ENCODE data around the gene APOA1.
A peak's percentile ranks its signal among the peaks of the same experiment; 100 is the strongest.

APOA1 gene

DNA sequence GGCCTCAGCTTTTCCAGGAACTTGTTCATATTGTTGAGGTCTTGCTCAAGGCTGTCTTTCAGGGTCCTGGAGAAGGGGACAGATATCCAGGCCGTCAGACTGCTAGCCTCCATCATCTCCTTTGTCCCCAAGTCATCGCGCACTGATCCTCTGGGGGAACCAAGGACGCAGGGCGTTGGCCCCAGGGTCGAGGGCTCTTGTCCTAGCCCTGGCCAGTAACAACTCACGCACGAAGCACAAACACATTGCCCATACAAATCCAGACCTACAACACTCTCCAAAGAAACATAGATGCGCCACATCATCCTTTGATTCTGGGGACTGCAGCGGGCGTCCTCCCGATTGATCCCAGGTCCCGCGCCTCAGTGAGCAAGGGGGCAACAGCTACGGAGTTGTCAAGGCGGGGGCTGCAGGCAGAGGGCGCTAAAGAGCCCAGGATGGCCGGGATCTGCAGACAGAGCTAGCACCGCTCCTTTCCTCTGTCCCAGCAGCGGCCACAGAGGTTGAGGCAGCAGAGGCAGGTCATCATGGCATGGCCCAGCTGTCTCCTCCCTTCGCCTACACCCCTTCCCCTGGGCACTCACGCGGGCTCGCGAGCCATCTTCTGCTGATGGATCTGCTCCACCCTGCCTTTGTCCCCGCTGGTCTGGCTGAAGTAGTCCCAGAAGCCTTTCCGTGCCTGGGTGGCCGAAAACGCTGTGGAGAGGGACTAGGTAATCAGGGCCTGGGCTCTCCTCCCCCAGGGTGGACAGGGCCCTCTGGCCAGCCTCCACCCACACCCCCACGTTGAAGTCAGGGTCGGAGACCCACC, 46.2 kb downstream of the APOA1 start:
- DNase-seq: peak in 51 of 56 donors; percentile 19 to 88 (median 63)

DNA sequence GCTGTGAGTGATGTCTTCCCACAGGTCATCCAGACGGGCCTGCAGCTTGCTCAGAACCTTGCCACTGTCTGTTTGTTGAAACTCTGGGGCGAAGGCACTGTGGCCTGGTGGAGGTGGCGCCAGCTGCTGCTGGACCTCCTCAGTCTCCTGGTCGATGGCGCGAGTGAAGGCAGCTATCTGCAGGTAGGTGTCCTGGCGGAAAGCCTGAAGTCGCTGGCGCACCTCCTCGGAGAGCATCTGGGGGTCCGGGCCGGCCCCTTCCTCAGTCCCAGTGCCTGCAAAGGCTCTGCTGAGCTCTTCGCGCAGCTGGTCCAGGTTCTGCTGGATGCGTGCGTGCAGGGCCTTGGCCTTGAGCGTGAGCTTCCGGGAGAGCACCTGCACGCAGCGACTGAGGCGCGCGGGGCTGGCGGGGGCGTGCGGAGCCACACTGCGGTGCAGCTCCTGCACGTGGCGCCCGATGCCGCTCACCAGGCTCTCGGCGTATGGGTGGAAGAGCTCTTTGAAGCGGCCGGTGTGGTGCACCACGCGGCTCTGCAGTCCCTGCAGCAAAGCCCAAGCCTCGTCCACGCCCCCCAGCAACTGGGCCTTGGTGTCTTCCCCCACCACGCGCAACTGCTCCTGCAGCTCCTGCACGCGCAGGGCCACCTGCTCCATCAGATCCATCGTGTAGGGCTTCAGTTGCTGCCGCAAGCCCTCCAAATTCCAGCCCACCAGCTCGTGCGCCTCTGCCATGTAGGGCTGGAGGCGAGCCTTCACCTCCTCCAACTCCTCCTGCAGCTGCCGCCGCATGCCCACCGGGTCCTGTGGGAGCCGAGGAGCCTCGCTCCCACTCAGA, 47.0 kb downstream of the APOA1 start:
- no peak for DNase-seq

DNA sequence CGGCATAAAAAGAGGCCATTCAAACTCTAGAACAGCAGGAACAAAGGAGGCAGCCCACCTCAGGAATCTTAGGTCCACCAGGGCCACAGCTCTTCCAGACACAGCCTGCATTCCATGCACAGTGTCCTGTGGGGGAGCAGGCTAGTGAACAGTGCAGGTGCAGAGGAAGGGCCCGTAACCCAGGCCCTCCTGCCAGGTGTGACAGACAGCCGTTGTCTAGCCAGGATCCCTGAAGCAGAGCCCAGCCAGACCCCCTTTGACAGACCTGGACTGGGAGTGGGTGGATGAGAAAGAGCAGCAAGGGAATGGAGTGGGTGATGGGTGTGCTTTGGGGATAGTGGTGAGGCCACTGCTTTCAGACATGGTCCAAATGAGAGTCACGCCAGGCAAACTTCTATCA, 48.4 kb downstream of the APOA1 start:
- no peak for DNase-seq

DNA sequence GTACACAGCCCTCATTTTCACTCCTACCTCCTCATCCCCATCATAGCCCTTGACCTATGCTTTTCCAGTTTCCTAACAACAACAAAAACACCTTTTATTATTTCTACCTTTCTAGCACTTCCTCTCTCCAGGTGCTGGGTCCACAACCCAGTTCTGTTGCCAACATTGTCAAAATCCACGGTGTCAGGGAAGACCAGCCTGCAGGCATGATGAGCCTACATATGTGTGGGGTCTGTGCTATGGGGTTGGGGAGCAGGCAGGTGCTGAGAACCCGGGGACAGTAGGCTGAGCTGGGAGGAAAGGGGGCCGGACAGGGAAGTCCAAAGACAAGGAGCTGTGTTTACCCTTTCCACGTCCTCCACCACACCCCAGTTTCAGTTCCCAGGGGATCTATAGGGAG, 48.9 kb downstream of the APOA1 start:
- no peak for DNase-seq

DNA sequence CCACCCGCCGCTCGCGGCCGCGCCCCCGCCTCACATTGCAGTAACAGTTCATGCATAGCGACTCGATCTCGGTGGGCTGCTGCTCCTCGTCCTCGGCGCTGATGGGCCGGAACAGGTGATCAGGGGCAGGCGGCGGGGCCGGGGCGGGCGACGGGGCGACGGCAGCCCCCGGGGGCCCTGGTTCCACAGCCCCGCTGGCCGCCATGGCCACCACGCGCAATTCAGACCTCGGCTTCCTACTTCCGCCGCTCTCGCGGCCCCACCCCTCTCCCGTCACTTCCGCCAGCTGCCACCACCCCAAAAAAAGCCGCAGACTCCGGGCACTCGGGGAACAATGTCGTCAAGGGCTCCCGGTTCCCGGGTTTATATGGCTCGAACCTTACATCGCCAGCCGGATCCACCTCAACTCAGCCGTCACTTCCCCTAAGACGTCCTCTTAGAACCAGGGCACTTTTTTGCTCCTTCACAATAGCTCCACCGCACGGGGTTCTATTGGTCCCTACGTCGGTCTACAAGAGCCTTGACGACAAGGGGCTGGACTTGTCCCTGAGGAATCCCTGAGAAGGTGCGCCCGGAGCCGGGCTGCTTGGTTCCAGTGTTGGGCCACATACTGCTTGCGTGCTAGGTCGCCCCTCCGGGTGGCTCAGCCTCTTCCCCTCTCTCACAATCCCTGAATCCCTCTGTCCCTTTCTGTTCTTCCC, 49.5 kb downstream of the APOA1 start, which contains the start of gene ZPR1:
TSS of gene ZPR1 (minus strand) at position 238 of the 701 bp plus-strand sequence. CDS start at position 205, 33 bp downstream.
- DNase-seq: peak; percentile 13 to 89 (median 76)

DNA sequence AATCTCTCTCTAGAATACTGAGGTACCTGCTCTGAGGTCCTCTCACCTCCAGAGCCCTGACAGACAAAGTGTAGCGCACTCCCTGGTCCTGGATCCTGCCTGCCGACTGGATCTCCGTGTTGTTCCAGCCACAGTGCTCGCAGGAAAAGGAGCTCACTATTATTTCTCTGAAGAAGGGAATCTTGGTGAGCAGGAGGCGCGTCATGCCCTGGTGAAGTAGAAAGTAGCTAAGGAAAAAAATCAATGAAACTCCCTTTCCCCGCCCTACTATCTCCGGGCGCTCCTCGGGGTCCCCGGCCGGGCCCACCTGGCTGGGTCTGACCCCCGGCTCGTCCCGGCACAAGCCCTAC, 50.0 kb downstream of the APOA1 start:
- peak in 2 of 56 donors; percentile 30 to 53 for DNase-seq

DNA sequence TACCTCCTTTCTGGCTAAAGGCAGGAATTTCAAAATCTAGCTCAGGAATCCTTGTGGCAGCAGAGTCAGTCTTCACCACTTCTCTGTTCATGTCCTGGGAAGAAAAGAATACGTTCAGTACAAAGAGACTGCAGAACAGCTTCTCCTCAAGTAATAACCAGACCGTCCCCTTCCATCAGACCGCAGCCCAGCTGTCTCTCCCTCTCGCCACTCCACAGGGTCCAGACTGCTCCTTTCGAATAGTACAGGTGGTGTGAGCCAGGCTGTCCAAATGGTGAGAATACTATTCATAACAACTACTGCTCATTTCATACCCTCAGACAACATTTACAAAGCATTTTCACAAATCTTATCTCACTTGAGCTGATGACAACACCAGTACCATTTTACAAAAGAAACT, 50.5 kb downstream of the APOA1 start:
- DNase-seq: no peak

DNA sequence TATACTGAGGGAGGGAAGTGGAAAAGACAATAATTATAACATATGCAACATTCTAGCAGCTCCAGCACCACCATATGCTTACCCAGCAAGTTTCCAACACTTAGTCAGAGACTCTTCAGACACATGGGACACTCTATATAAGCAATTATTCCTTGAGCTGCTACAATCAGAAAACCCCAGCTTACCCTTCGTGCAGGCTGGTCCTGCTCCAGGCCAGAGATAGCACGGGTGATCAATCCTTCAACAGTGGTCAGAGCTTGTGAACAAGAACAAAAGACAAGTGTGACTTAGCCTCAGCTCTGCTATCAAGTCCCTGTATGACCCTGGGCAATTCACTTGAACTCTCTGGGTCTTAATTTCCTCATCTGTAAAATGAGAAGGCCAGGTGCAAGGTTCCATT, 51.1 kb downstream of the APOA1 start:
- DNase-seq: no peak

All from nucleus accumbens (tissue), 56 donors.